Prostate gland (tissue), 2 donors: Measurements from ENCODE around the gene KRT32.

Experiments
- POLR2AphosphoS5 ChIP-seq: sonication (generic); formaldehyde crosslinking; IDR thresholded peaks from one replicate; pipeline ENCODE4 v1.6.1; 2017; ENCODE audit warnings: antibody characterized with exemption
- TF ChIP-seq, protein P1 (sequence below), 4 experiments: fragments of 200-600 bp in 2 of 4; fragments of 450-650 bp in 2 of 4; sonication (generic) in 2 of 4; IDR thresholded peaks; 1 replicate in 3 of 4; 2 replicates in 1 of 4; pipeline ENCODE4 v1.5.1; 2016 to 2019; ENCODE audit warnings: antibody characterized with exemption in 4 of 4, mild to moderate bottlenecking in 2 of 4, moderate library complexity in 2 of 4

DNA sequence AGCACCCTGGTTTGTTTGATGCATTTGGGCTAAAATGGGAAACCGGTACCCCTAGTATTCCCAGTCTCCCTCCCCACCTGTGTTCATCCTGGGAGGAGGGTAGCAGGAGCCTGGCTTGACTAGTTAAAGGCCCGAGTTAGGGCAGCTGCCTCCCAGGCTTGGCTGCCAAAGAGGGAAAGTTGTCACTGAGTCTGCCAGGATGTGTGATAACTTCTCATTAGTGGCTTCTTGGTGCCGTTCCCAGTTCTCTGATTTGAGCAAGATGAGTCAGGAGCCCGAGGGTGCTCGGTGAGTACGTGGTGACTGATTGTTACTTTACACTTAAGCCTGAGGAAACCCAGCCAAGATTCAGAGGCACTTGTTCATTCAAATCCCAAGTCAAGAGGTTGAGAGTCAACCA lies 2.5 kb downstream of the KRT32 start:
- TF ChIP-seq, protein P1, sequence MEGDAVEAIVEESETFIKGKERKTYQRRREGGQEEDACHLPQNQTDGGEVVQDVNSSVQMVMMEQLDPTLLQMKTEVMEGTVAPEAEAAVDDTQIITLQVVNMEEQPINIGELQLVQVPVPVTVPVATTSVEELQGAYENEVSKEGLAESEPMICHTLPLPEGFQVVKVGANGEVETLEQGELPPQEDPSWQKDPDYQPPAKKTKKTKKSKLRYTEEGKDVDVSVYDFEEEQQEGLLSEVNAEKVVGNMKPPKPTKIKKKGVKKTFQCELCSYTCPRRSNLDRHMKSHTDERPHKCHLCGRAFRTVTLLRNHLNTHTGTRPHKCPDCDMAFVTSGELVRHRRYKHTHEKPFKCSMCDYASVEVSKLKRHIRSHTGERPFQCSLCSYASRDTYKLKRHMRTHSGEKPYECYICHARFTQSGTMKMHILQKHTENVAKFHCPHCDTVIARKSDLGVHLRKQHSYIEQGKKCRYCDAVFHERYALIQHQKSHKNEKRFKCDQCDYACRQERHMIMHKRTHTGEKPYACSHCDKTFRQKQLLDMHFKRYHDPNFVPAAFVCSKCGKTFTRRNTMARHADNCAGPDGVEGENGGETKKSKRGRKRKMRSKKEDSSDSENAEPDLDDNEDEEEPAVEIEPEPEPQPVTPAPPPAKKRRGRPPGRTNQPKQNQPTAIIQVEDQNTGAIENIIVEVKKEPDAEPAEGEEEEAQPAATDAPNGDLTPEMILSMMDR (IDR thresholded peaks at IDR 0.05), result no peak
- peak; percentile 85 for TF ChIP-seq POLR2AphosphoS5
